NCI-H460 (cell line): ENCODE data around the gene TEPSIN. TPM values are rescaled to one million over a fixed set of nuclear protein-coding genes. Genes with fewer than 3 reads are reported as not detected.

Experiments
- DNase-seq: peaks from one replicate; pipeline ENCODE4 v3.0.0-alpha.2; 2016; ENCODE audit warnings: low read depth; ENCODE audit errors: extremely low read depth
- total RNA-seq: library from RNA; depleted of rRNA; stranded (reverse); fragments of >200 nt; shearing (Covaris generic); gene quantifications from 2 replicates; pipeline ENCODE4 v1.2.3, GENCODE V29; 2014

Gene TEPSIN
- total RNA-seq, 1 experiment from 2014 or later: 19.6 TPM

DNA sequence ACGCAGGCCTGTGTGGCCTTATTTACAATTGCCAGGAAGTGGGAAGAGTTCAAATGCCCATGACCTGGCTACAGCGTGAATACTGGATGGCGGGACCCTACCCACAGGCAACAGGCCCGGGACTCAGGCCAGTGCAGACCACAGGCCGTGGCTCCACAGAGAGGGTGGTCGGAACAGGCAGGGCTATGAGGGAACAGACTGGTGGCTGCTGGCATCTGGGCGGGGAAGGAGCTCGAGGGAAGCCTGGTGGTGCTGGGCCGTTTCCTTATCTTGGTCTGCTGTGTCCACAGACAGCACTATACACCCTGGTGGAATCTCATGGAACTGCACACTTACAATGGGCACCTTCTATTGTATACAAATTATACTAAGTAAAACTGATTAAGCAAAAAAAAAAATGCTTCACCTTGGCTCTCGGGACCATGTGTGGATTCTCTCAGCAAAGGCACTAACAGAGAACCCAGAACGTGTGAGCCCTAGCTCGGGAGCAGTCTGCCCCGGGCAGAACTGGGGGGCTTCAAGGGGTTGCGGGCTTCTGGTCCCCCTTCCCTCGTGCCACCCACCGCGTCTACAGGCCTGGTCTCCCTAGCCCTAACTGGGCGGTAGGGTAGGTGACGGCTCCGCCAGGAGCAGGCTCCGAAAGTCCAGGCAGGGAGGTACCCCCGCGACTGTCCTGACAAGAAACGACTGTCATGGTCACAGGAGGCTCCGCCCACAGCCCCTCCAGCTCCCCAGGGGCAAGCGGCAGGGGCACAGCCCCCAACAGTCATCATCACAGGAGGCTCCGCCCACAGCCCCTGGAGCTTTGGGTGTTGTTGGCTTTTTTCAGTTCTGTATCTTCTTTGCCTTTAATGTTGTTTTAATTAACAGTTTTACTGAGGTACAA lies 37.9 kb downstream of the TEPSIN start:
- peak; percentile 68 for DNase-seq

DNA sequence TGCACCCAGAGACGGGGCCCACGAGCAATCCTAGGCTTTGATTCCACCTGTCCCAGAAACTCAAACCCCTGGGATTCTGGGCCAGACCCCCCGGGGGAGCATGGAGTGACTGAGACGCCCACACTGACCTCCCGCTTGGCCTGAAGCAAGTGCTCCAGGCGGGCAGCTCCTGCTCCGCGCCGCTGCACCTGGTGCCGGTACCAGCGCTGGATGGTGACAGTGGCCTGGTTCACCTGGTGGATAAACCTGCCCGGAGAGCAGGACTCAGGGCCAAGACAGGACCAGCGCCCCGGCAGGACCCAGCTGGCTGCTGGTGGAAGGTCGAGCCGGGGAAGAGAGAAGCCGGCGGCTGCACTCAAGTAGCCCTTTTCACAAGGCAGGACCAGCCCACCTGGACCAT lies 38.7 kb downstream of the TEPSIN start:
- DNase-seq: no peak

DNA sequence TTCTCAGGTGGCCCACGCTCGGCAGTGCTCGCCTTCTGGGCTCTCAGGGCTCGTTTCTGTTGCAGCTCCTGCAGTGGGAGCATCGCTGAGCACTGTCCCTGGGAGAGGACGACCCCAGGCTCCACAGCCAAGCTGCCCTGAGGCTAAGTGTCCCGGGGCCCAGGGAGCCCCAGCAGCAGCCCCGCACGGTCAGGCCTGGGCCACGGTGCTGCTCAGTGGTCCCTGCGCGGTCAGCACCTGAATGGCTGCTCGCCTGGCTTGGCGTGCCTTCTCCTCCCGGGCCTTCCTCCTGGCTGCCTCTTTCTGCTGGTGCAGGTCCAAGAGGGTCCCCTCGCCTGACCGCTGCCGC lies 39.4 kb downstream of the TEPSIN start:
- DNase-seq: no peak

DNA sequence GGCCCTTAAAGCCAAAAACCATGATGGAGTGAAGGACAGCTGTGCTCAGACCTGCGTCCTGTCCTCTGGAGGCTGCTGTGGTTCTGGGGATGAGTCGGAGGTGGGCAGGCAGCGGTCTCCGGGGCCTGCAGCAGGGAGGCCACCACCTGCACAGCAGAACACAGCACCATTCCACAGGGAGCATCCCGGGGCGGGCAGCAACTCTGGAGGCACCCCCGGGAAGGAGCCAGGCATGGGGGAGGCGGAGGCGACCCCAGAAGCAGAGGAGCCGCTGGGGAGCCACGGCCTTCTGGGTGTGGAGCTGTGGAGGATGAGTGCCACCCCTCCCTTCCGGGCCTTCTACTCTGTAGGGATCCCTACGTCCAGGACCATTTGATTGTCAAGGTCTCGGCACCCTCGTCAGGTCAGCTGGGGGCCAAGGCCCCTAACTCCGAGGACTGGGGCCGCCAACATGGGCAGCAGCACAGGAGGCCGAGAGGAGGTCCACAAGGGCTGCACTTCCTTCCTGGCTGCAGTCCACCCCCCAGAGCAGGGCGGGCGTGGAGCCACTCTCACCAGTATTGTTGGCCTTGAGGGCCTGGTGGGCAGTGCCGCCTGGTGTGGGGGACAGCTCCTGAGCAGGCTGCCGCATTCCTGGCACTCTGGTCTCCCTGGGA lies 39.9 kb downstream of the TEPSIN start:
- no peak for DNase-seq

DNA sequence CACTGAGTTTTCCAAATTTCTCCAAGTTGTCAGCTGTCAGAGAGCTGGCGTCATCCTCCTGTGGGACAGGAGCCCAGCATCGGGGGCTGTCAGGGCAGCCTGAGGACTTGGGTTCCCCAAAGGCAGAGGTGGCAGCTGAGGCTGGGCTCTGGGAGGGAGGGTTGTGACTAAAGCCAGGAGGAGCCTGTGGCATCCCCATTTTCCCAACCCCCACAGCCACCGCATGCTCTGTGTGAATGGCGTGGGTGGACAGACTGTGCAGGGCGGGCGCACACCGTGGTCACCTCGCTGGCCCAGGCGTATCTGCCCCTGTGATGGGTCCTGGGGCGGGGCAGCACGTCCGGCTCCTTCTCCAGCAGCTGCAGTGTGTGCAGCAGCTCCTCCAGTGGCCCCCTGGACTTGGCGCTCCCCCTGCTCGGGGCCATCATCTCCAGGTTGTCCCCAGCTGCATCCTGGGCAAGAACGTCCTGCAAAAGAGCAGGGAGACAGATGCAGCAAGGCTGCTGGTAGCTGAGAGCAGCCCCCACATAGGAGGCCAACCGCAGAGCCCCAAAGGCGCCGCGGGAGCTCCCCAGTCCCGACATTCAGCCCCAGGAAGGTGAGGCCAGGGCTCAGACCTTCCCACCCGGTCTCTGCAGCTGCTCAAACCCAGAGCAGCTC lies 40.9 kb downstream of the TEPSIN start:
- DNase-seq: no peak

DNA sequence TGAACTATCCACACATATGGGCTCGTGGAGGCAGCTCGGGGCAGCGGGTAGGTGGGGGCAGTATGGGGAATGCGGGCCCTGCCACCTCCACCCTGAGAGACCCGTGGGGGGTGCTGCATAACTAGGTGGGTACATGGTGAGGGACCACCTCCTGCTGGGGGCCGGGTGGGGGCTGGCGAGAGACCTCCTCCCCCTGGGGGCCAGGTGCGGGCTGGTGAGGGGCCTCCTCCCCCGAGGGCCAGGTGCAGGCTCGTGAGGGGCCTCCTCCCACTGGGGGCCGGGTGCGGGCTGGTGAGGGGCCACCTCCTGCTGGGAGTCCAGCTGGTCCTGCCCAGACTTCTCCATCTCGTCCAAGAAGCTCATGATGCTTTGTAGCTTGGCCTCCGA lies 41.5 kb downstream of the TEPSIN start:
- no peak for DNase-seq

DNA sequence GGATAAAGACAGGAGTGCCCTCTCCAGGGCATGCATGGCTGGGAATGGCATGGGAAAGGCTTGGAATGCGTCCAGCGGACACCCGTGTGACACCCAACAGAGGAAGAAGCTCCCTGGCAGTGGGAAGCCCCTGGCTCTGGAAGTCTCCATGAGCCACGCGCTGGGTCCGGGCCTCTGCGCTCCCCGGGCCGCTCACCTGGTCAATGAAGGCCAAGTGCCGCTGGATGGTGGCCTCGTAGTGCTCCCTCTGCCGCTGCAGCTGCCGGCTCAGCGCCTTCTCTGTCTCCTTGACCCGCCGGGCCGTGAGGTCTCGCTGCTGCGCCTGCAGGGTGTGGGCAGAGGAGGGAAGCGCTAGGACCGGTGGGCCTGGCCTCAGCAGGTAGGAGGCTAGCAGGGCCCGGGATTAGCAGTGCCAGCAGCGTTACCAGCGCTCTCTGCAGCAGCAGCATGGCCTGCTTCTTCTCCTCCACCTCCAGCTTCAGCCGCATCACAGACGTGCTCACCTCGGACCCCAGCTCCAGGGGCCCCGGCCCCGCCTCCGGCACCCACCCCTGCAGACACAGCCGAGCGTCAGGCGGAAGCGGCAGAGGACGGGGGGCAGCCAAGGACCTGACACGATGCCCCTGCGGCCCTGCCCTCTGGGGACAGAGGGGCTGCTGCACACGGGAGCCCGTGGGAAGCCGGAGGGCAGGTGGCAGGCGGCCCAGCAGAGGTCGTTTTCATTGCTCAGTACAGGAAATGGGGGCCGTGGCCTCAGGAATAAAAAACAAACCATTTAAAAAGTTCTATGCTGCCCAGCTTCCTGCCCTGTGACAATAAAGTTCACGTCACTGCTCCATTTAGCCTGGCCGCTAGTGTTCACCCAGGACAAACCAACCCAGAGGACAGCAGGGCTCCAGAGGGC lies 42.1 kb downstream of the TEPSIN start:
- no peak for DNase-seq

DNA sequence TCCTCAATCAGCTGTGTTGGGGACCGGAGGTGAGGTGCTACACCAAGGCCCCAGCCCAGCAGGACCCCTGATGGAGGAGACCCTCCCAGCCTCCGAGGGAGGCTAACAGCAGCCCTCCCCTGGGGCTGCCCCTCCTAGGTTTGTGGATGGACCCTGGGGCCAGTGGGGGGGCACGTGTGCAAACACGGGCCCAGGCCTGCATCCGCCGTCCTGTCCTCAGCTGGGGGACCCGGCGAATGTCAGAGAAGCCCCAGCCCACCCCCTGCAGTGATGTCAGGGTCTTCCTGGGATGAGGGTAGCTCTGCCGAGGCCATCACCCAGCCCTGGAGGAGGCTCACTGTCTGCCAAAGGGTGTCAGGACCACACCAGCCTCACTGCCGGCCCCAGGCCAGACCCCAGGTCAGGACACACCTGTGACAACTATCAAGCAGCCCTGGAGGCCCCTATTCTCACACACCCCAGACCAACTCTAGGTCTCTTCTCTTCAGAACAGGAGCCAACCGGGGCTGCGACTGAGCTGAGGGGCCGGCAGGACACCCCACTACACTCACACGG lies 42.8 kb downstream of the TEPSIN start:
- no peak for DNase-seq

DNA sequence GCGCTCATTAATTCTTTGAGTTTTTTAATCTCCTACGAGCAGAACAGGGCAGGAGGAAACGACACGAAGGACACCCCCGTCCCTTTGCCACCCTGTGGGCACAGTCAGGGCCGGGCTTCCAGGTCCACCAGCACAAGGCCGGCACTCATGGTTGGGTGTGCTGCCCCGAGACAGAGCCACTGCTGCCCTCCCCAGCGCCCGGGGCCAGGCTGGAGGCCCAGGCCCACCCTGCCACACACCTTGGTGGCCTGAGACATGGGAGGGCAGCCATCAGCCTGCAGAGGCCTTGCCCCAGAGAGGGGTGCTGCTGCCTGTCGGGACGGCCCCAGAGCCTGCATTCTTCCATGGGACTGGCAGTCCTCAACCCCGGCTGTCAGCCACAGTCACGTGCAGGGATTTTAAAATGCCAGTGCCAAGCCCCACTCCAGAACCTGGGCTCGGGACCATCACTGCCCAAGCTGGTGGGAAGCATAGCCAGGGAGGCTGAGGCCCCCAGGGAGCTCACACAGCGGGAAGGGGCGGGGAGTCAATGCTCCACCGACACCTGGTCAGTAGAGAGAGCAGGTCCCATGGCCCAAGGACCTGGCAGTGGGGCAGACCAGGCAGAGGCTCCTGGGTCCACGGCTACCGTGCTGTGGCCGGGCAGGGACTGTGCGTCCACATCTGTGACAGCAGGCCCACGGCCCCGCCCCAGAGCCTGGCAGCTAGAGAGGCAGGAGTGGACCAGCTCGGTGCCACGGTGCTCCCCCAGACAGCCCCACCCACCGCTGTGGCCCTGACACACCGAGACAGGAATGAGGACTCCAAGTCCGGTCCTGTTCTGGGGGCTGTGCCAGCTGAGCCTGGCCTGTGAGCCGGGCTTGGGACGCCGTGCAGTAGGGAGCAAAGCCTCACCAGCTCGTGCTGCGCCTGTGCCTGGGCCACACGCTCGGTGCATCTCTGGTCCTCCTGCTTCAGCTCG lies 43.6 kb downstream of the TEPSIN start:
- DNase-seq: no peak

DNA sequence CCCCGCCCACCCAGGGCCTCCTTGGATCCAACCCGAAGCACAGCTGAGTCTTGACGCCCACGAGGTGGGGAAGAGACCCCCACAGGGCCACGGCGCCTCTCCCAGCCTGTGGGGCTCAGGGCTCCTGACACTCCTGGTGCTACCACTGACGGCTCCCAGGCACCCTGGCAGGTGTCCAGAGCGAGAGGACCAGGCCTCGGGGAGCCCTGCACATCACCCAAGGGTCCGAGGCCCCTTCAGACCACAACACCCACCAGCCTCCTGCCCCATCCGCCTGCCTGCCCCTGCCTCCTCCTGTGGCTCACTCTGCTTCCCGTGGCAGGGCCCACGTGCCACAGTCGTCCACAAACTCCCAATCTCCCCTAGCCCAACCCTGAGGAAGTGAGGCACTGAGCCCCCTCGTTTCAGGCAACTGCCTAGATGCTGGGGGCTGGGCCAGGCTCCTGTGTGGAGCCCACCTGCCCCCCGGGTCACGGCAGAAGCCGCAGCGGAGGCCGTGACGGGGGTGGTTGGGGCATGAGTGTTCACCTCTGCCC lies 44.6 kb downstream of the TEPSIN start:
- no peak for DNase-seq

DNA sequence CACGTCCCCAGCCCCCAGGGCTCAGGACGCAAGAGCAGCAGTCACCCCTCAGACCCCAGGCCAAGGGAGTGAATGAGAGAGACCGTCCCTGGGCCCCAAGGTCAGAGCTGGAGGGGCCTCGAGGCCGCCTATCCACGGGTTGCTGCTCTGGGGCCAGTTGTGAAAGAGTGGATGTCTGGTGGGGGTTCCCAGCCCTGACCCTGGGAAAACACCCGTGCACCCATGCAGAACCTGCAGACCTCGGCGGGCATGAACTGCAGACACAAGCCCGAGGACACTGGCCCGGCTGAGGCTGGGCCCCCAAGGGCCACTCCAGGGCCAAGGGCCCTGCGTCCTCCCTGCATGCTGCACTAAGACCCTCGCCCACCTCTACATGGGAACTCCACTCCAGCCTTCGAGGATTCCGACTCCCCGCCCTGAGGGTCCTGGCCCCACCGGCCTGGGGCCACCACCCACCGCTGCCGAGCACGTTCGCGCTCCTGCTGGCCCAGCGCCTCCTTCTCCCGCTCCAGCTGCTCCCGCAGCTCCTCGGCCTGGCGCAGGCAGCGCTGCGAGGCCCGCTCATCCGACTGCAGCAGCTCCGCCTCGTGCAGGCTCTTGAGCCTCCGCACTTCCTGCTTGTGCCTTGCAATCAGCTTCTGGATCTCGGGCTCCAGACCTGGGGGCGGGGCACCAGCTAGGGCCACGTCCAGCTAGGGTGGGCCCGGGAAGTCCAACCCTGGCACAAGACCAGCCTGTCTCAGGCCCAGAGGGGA lies 45.2 kb downstream of the TEPSIN start:
- DNase-seq: no peak

DNA sequence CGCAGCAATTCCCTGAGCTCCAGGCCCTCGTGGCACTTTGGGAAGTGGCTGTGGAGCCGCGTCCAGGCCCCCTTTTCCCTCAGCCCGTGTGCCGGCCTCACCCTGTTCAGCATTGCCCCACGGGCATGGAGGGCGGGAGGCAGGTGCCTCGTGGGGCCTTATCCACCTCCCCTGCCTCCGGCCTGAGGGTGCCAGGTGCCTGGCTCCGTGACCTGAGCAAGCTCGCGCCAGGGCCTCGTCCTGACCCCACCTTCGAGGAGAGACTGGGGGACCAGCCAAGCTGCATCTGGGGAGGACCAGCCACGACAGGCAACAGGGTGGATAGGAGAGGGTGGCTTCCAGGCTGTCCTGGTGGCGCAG lies 45.8 kb downstream of the TEPSIN start:
- DNase-seq: no peak

DNA sequence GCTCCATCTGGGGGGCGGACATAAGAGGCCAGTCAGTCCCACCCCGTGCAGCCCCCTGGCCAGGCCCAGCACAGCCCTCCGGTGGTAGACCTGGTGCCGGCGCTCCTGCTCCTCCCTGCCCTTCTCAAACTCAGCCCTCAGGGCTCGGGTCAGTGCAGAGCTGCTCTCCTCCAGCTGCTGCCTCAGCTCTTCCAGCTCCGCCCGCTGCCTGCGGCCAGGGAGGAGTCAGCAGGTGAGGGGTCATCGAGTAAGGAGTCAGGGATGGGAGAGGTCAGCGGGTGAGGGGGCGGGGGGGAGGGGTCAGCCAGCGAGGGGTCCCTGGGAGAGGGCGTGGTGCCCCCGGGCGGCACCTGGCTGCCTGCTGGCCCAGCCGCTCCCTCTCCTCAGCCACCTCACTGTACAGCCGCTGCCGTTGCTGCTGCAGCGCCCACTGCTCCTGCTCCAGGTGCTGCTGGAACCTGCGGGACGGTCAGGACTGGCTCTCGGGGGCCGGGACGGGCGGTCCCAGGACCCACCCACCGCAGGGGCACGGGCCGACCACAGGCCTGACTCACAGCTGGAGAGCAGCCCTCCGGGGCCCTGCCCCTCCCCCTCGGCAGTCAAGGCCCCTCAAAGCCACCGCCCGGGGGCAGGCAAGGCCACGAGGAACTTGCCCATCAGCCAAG lies 46.3 kb downstream of the TEPSIN start:
- no peak for DNase-seq

DNA sequence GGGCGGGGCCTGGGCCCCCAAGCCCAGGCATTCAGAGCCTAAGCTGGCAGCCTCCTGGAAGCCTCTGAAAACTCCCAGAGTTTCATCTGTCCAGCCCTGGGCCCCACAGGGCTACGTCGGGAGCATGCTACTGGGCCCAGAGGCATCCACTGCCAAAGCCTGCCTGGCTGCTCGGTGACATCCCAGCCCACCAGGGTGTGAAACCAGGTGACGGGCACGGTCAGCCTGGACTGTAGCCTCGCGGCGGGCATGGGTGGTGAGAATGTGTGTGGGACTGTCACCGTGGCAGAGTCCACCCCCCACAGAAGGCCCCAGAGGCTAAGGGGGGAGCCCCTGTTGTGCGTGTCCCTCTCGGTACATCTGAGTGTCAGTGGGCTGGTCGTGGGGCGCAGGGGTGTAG lies 47.2 kb downstream of the TEPSIN start:
- no peak for DNase-seq

DNA sequence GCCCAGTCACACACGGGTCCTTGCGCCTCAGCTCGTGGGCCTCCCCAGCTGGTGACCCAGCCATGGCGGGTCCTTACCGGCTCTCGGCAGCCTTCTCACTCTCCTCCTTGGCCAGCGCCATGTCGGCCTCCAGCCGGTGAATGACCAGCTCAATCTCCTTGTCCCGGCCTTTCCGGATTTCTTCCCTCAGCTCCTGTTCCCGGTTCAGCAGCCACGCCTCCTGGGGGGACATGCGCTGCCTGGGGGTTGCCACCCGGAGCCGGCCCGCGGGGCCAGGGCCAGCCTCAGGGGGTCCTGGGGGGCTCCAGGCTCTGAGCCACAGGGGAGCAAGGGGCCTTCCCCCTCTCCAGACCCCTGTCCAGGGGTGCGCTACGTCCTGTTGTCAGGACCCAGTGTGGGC lies 47.7 kb downstream of the TEPSIN start:
- DNase-seq: no peak

DNA sequence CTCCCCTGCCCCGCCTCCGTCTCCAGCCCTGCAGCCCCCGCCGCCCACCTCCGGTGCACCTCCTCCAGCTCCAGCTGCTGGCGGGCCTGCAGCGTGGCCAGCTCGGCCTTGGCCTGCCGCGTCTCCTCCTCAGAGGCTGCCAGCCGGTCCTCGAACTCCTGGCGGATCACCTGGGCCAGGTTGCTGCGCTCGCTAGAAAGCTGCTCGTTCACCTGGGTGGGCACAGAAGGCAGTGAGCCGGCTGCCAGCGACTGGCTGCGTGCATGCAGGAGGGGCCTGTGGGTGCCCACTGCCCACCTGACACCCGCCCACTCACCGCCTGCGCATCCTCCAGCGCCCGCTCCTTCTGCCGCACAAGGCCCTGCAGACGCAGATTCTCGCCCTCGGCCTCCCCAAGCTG lies 48.3 kb downstream of the TEPSIN start:
- DNase-seq: no peak

DNA sequence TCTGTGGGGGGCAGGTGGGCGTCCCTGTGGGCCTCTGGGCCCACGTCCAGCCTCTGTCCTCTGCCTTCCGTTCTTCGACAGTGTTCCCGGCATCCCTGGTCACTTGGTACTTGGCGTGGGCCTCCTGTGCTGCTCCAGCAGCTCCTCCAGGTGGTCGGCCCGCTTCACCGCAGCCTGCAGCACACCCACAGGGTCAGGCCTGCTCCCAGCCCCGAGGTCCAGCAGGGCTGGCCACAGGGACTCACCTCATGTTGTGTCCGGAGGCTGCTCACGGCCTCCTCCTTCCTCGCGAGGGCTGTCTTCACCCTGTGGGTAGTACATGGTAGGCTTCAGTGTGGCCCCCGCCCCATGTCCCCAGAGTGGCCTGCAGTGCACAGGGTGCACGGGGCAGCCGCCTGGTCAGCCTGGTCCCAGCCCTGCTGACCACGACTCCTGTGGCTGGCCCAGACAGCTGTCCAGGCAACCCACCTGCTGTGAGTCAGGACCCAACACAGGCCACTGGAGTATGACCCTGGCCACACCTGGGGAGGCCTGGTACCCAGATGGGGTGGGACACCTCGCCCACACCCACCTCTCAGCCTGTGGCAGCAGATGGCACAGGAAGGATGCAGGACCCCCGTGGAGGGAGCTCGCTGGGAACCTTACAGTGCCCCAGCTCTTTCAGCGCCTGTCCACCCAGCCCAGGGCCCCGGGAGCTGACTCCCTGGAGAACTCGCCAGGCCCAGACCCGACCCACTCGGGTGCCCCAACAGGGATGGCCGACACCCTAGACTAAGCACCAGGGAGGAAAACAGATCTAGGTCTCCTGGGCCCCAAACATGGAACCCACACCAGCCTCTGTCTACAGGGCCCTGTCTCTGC lies 49.0 kb downstream of the TEPSIN start:
- peak; percentile 15 for DNase-seq
